IPS-18a (cell line): ENCODE results near the gene RGS13.

Experiments
- H3K27ac ChIP-seq: one replicate; pipeline ENCODE4 v1.5.1; 2013; ENCODE audit warnings: low read length
- H3K27me3 ChIP-seq: one replicate; pipeline ENCODE4 v1.6.1; 2013; ENCODE audit warnings: mild to moderate bottlenecking, low read length; ENCODE audit not compliant: control insufficient read depth, insufficient read depth
- H3K36me3 ChIP-seq: one replicate; pipeline ENCODE4 v1.6.1; 2013; ENCODE audit warnings: low read depth, low read length; ENCODE audit not compliant: control insufficient read depth
- H3K4me1 ChIP-seq: one replicate; pipeline ENCODE4 v1.6.1; 2013; ENCODE audit warnings: low read depth, low read length; ENCODE audit not compliant: control insufficient read depth
- H3K4me3 ChIP-seq: one replicate; pipeline ENCODE4 v1.5.1; 2013; ENCODE audit warnings: low read length
- H3K9ac ChIP-seq: one replicate; pipeline ENCODE4 v1.6.1; 2013; ENCODE audit warnings: mild to moderate bottlenecking, low read length, moderate library complexity
- H3K9me3 ChIP-seq: one replicate; pipeline ENCODE4 v1.6.1; 2013; ENCODE audit warnings: low read depth, low read length; ENCODE audit not compliant: control insufficient read depth

The RGS13 gene

GRCh38 chr1:192628396-192629057 lies 7.4 kb upstream of the RGS13 start:
- H3K27me3 ChIP-seq: no peaks in the 10 kb centered on the region
- no peak overlapping the region for H3K9ac ChIP-seq
- H3K27ac ChIP-seq: no peak overlapping the region
- peaks cover 5% of the 10 kb centered on the region for H3K4me1 ChIP-seq
- no peaks in the 10 kb centered on the region for H3K36me3 ChIP-seq
- H3K9me3 ChIP-seq: no peaks in the 10 kb centered on the region
- H3K4me3 ChIP-seq: no peak overlapping the region

GRCh38 chr1:192629612-192630011 lies 6.3 kb upstream of the RGS13 start:
- no peak overlapping the region for H3K4me3 ChIP-seq
- no peaks in the 10 kb centered on the region for H3K27me3 ChIP-seq
- H3K9me3 ChIP-seq: no peaks in the 10 kb centered on the region
- H3K9ac ChIP-seq: no peak overlapping the region
- no peaks in the 10 kb centered on the region for H3K36me3 ChIP-seq
- peaks cover 10% of the 10 kb centered on the region for H3K4me1 ChIP-seq
- H3K27ac ChIP-seq: no peak overlapping the region

GRCh38 chr1:192630521-192631287 lies 5.2 kb upstream of the RGS13 start:
- H3K4me3 ChIP-seq: no peak overlapping the region
- no peak overlapping the region for H3K27ac ChIP-seq
- H3K36me3 ChIP-seq: no peaks in the 10 kb centered on the region
- no peak overlapping the region for H3K9ac ChIP-seq
- peaks cover 10% of the 10 kb centered on the region for H3K4me1 ChIP-seq
- H3K27me3 ChIP-seq: no peaks in the 10 kb centered on the region
- no peaks in the 10 kb centered on the region for H3K9me3 ChIP-seq

- H3K36me3 ChIP-seq: no peaks in the 10 kb centered on the region
- no peaks in the 10 kb centered on the region for H3K9me3 ChIP-seq
- no peak overlapping the region for H3K4me3 ChIP-seq
- H3K27me3 ChIP-seq: no peaks in the 10 kb centered on the region
- no peak overlapping the region for H3K27ac ChIP-seq
- peaks cover 10% of the 10 kb centered on the region for H3K4me1 ChIP-seq
- H3K9ac ChIP-seq: no peak overlapping the region
Observed at GRCh38 chr1:192631749-192632148, 4.2 kb upstream of the RGS13 start.

- no peaks in the 10 kb centered on the region for H3K9me3 ChIP-seq
- no peaks in the 10 kb centered on the region for H3K36me3 ChIP-seq
- peaks cover 10% of the 10 kb centered on the region for H3K4me1 ChIP-seq
- no peaks in the 10 kb centered on the region for H3K27me3 ChIP-seq
- H3K4me3 ChIP-seq: no peak overlapping the region
- no peak overlapping the region for H3K9ac ChIP-seq
- H3K27ac ChIP-seq: no peak overlapping the region
Observed at GRCh38 chr1:192632188-192632587, 3.8 kb upstream of the RGS13 start.

- no peak overlapping the region for H3K4me3 ChIP-seq
- H3K9ac ChIP-seq: no peak overlapping the region
- no peaks in the 10 kb centered on the region for H3K36me3 ChIP-seq
- H3K4me1 ChIP-seq: peaks cover 10% of the 10 kb centered on the region
- no peak overlapping the region for H3K27ac ChIP-seq
- H3K27me3 ChIP-seq: no peaks in the 10 kb centered on the region
- no peaks in the 10 kb centered on the region for H3K9me3 ChIP-seq
Observed at GRCh38 chr1:192632641-192633532, 3.1 kb upstream of the RGS13 start.

GRCh38 chr1:192633533-192634253 lies 2.3 kb upstream of the RGS13 start:
- Histone ChIP-seq H3K4me1 (peaks cover 10% of the 10 kb centered on the region), H3K9me3 (no peaks in the 10 kb centered on the region), H3K4me3 (no peak overlapping the region), H3K9ac (no peak overlapping the region), H3K27me3 (no peaks in the 10 kb centered on the region), H3K27ac (no peak overlapping the region), H3K36me3 (no peaks in the 10 kb centered on the region)

GRCh38 chr1:192635041-192635440 lies 906 bp upstream of the RGS13 start:
- no peaks in the 10 kb centered on the region for H3K27me3 ChIP-seq
- no peaks in the 10 kb centered on the region for H3K9me3 ChIP-seq
- no peak overlapping the region for H3K4me3 ChIP-seq
- no peaks in the 10 kb centered on the region for H3K36me3 ChIP-seq
- no peak overlapping the region for H3K9ac ChIP-seq
- peaks cover 10% of the 10 kb centered on the region for H3K4me1 ChIP-seq
- H3K27ac ChIP-seq: no peak overlapping the region

GRCh38 chr1:192639607-192640368 lies 3.8 kb downstream of the RGS13 start:
- no peaks in the 10 kb centered on the region for H3K36me3 ChIP-seq
- no peaks in the 10 kb centered on the region for H3K9me3 ChIP-seq
- H3K27me3 ChIP-seq: no peaks in the 10 kb centered on the region
- no peak overlapping the region for H3K4me3 ChIP-seq
- H3K9ac ChIP-seq: no peak overlapping the region
- no peak overlapping the region for H3K27ac ChIP-seq
- H3K4me1 ChIP-seq: no peaks in the 10 kb centered on the region

GRCh38 chr1:192652159-192652558 lies 16.2 kb downstream of the RGS13 start:
- Histone ChIP-seq H3K27me3 (no peaks in the 10 kb centered on the region), H3K4me3 (no peak overlapping the region), H3K27ac (no peak overlapping the region), H3K36me3 (no peaks in the 10 kb centered on the region), H3K4me1 (no peaks in the 10 kb centered on the region), H3K9ac (no peak overlapping the region), H3K9me3 (no peaks in the 10 kb centered on the region)
